Transverse colon (tissue), 4 donors: Measurements from ENCODE around the gene SULF2. TPM values are rescaled to one million over a fixed set of nuclear protein-coding genes. Genes with fewer than 3 reads are reported as not detected.

Experiments
- DNase-seq: peaks from one replicate; pipeline ENCODE4 v3.0.0-alpha.2; 2019
- H3K27ac ChIP-seq, 4 donors: fragments of 200-600 bp; sonication (generic); 2 replicates each; pipeline ENCODE4 v1.5.1; 2016 to 2018; ENCODE audit warnings: inconsistent platforms in 4 of 4
- H3K27me3 ChIP-seq: fragments of 200-600 bp; sonication (generic); 2 replicates; pipeline ENCODE4 v1.5.1; 2017; ENCODE audit warnings: inconsistent platforms
- H3K36me3 ChIP-seq, 4 donors: fragments of 200-600 bp; sonication (generic); 2 replicates each; pipeline ENCODE4 v1.5.1; 2017 to 2019; ENCODE audit warnings: inconsistent platforms in 4 of 4
- H3K4me1 ChIP-seq, 4 donors: fragments of 200-600 bp; sonication (generic); 2 replicates each; pipeline ENCODE4 v1.5.1; 2017 to 2020; ENCODE audit warnings: inconsistent platforms in 4 of 4
- H3K4me3 ChIP-seq, 4 donors: fragments of 200-600 bp; sonication (generic); 1 replicate in 1 of 4; 2 replicates in 3 of 4; pipeline versions ENCODE4 v1.5.1 to v1.6.1; 2017 to 2019; ENCODE audit warnings: inconsistent platforms in 4 of 4
- H3K9me3 ChIP-seq, 2 donors: fragments of 200-600 bp; sonication (generic); 2 replicates each; pipeline ENCODE4 v1.5.1; 2017 to 2019; ENCODE audit warnings: inconsistent platforms in 2 of 2
- EP300 ChIP-seq: sonication (generic); formaldehyde crosslinking; IDR thresholded peaks from one replicate; pipeline ENCODE4 v1.6.1; 2017; ENCODE audit warnings: antibody characterized with exemption, low read depth
- POLR2A ChIP-seq: fragments of 450-650 bp; IDR thresholded peaks from one replicate; pipeline ENCODE4 v1.6.1; 2016; ENCODE audit warnings: antibody characterized with exemption, mild to moderate bottlenecking, moderate library complexity
- POLR2AphosphoS5 ChIP-seq, 3 donors: sonication (generic); formaldehyde crosslinking; IDR thresholded peaks; one replicate each; pipeline ENCODE4 v1.6.1; 2016; ENCODE audit warnings: antibody characterized with exemption in 3 of 3
- WGBS, 2 donors: methylation state at CpG; one replicate each; pipeline ENCODE4 v1.1.5; 2018; ENCODE audit warnings: low coverage in 1 of 2; 5-methylcytosine and 5-hydroxymethylcytosine counted together
- in situ Hi-C, 4 donors: fragments of 200-750 bp; cut with MboI; loops; one replicate each; pipeline versions ENCODE4 v1.15.0 to v1.15.1; 2017; ENCODE audit warnings: low sequenced_read_pairs in 3 of 4, low pct_ligation_motif_present in 1 of 4, low pct_unique_long_range_greater_than_20kb in 1 of 4
- intact Hi-C: fragments of 100-400 bp; cut with DNase I; formaldehyde crosslinking; loops from one replicate; pipeline ENCODE4 v1.15.1; 2023; ENCODE audit warnings: low total_unique reads
- total RNA-seq, 4 donors: library from RNA; depleted of rRNA; stranded (reverse); fragments of >200 nt; gene quantifications; one replicate each; pipeline ENCODE4 v1.1.0, GENCODE V29; 2016
- TF ChIP-seq, protein P1 (sequence below), 5 experiments: fragments of 200-600 bp in 3 of 5; fragments of 450-650 bp in 2 of 5; sonication (generic) in 3 of 5; IDR thresholded peaks; 1 replicate in 2 of 5; 2 replicates in 3 of 5; pipeline ENCODE4 v1.5.1; 2016 to 2017; ENCODE audit warnings: antibody characterized with exemption in 5 of 5, inconsistent platforms in 3 of 5, mild to moderate bottlenecking in 2 of 5, moderate library complexity in 1 of 5

SULF2 gene
- total RNA-seq, 4 donors from 2014 or later: 103 to 257 (median 191) TPM

DNA sequence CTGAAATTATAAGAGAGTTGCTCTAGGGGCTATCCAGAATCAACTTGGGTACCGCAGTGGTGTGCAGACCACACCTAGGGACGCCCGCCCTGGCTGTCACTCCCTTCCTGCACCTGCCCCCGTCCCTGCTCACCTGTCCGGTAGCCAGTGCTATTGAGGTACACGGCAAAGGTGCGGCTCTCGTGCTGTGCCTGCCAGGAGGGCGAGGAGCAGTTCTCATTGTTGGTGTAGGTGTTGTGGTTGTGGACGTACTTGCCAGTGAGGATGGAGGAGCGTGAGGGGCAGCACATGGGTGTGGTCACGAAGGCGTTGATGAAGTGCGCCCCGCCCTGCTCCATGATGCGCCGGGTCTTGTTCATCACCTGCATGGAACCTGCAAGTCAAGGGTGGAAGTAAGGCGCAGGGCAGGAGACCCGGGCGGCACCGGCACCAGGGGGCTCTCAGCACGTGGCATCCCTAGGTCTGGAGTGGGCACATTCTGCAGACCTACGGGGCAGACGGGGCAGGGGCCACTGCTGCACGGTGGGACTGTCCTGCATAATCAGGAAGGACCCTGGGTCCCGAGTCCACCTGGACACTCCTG lies 48.6 kb downstream of the SULF2 start:
- Histone ChIP-seq H3K4me3 (no peak overlapping the region), H3K36me3 (no peaks in the 10 kb centered on the region), H3K4me1 (no peaks in the 10 kb centered on the region), H3K27ac (no peak overlapping the region), H3K9me3 (no peaks in the 10 kb centered on the region), H3K27me3 (no peaks in the 10 kb centered on the region)
- intact Hi-C loops: no loop called here
- in situ Hi-C loops: no loop called here
- TF ChIP-seq POLR2AphosphoS5 (IDR thresholded peaks at IDR 0.05) (no peak), EP300 (no peak), POLR2A (no peak)
- TF ChIP-seq, protein P1, sequence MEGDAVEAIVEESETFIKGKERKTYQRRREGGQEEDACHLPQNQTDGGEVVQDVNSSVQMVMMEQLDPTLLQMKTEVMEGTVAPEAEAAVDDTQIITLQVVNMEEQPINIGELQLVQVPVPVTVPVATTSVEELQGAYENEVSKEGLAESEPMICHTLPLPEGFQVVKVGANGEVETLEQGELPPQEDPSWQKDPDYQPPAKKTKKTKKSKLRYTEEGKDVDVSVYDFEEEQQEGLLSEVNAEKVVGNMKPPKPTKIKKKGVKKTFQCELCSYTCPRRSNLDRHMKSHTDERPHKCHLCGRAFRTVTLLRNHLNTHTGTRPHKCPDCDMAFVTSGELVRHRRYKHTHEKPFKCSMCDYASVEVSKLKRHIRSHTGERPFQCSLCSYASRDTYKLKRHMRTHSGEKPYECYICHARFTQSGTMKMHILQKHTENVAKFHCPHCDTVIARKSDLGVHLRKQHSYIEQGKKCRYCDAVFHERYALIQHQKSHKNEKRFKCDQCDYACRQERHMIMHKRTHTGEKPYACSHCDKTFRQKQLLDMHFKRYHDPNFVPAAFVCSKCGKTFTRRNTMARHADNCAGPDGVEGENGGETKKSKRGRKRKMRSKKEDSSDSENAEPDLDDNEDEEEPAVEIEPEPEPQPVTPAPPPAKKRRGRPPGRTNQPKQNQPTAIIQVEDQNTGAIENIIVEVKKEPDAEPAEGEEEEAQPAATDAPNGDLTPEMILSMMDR (IDR thresholded peaks at IDR 0.05): no peak
- DNase-seq: no peak
- WGBS, 2 donors: 87% methylated on average over 26 of the region's 26 CpGs; no CpG with 5 or more reads in 1 of the 2 donors

DNA sequence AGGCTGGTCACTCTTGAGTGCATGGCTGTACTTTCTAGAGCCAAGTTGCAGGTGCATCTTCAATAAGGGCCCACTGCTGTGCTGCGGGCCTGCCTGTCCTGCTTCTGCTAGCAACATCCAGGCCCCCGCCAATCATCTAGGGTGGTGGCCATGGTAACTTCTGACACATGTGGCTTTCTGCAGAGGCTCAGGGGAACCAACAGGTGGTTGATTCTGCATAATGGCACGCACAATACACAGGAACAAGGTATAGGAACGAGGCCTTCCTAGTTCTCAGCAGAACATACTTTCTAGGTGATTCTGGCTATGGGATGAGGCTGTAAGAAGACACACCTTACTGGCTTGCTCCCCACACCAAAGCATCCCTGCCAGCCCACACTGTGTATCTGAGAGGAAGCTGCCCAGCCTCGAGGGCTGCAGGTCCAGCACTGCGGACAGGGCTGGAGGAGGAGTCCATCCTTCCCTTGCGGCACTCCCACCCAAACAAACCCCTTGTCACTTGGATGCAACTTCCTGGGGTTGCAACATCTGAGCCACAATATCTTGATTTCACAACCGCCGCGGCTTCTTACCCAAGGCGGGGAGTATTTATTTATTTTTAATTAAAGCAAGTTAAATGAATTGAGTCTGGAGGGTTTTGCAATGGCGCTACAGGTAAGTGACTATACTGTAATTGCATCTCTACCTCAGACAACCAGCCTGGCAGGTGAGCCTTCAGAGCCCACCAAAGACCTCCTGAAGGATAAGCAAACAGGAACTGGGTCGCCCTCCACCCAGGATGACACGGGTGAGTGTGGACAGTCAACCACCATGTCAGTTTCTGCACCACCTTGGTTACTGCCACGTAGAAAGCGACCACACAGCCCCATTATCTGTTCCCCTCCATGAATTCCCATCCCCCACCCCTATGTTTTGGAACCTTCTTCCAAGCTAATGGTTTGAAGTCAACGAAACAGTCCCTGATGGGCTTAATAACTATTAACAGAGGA lies 49.6 kb downstream of the SULF2 start:
- no peak overlapping the region for H3K27ac ChIP-seq
- no peak for DNase-seq
- H3K9me3 ChIP-seq: no peaks in the 10 kb centered on the region
- H3K27me3 ChIP-seq: no peaks in the 10 kb centered on the region
- intact Hi-C loops (no loop called here), in situ Hi-C loops (no loop called here)
- no peaks in the 10 kb centered on the region for H3K36me3 ChIP-seq
- TF ChIP-seq POLR2AphosphoS5 (IDR thresholded peaks at IDR 0.05) (no peak), EP300 (no peak), POLR2A (no peak)
- TF ChIP-seq, protein P1 (IDR thresholded peaks at IDR 0.05): no peak
- WGBS, 2 donors: 63 to 79% methylated on average over 9 to 17 of the region's 17 CpGs
- no peak overlapping the region for H3K4me3 ChIP-seq
- H3K4me1 ChIP-seq: no peaks in the 10 kb centered on the region

DNA sequence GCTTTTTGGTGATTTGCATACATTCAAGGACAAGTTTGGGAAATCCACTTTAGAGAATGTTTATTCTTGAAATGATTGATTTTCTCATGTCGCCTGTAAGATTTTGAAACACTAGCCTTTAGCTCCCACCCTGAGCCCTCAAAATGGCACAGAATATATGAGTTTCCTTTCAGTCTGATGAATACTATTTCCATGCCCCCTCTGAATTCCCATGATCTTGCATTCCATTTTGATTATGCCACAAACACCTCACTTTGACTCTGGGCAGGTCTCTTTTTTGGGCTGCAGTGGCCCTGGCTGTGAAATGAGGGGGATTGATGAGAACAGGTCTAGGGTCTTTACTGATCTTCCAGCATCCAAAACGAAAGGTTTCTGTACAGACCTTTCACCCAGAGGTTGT lies 50.4 kb downstream of the SULF2 start:
- in situ Hi-C loops: no loop called here

DNA sequence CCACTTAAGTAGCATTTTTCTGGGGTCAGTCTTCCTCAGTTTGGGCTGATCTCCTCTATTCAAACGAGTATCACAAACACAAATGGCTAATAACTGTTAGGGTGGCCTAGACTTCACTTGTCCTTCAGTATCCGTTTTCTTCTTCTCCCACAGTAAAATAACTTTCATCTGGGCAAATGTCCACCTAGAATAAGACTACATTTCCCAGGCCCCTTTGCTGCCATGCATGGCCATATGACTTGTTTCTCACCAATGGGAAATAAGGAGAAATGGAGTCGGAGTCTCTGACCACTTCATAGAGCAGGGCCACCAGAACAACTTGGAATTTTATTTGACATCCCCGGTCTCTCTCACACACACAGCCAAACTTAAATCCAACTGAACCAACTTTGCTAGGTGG lies 51.4 kb downstream of the SULF2 start:
- intact Hi-C loops: no loop called here
- Histone ChIP-seq H3K4me1 (no peaks in the 10 kb centered on the region), H3K9me3 (no peaks in the 10 kb centered on the region), H3K27ac (no peak overlapping the region), H3K4me3 (no peak overlapping the region), H3K27me3 (no peaks in the 10 kb centered on the region), H3K36me3 (no peaks in the 10 kb centered on the region)
- WGBS, 2 donors: 84 to 87% methylated on average over 2 to 4 of the region's 4 CpGs
- DNase-seq: no peak
- in situ Hi-C loops: no loop called here
- TF ChIP-seq POLR2AphosphoS5 (IDR thresholded peaks at IDR 0.05) (no peak), POLR2A (no peak), EP300 (no peak)
- TF ChIP-seq, protein P1 (IDR thresholded peaks at IDR 0.05): no peak

More for the DNA sequence above, 50.4 kb downstream of the SULF2 start:
- Histone ChIP-seq H3K4me3 (no peak overlapping the region), H3K36me3 (no peaks in the 10 kb centered on the region), H3K4me1 (no peaks in the 10 kb centered on the region), H3K27me3 (no peaks in the 10 kb centered on the region), H3K27ac (no peak overlapping the region), H3K9me3 (no peaks in the 10 kb centered on the region)
- 70 to 89% methylated on average over 2 of the region's 2 CpGs for WGBS, 2 donors
- no peak for DNase-seq
- intact Hi-C loops: no loop called here
- no peak for TF ChIP-seq EP300
- TF ChIP-seq, protein P1 (IDR thresholded peaks at IDR 0.05): no peak
- TF ChIP-seq POLR2AphosphoS5 (IDR thresholded peaks at IDR 0.05): no peak
- no peak for TF ChIP-seq POLR2A
